Left renal pelvis (tissue), 4 donors: ENCODE data around the gene SHROOM4. TPM values are rescaled to one million over a fixed set of nuclear protein-coding genes. Genes with fewer than 3 reads are reported as not detected.

Experiments
- DNase-seq, 4 donors: peaks; one replicate each; pipeline ENCODE4 v3.0.0-alpha.2; 2013; ENCODE audit warnings: low read depth in 4 of 4, low spot score in 3 of 4
- polyA plus RNA-seq, 4 donors: library from polyadenylated mRNA; unstranded; fragments of 120-200 nt; gene quantifications; one replicate each; pipeline ENCODE4 v1.2.1, GENCODE V29; 2013; ENCODE audit not compliant: insufficient read length in 4 of 4

SHROOM4 gene
- polyA plus RNA-seq, 4 donors, result 9.1 to 17.6 (median 16.5) TPM

DNA sequence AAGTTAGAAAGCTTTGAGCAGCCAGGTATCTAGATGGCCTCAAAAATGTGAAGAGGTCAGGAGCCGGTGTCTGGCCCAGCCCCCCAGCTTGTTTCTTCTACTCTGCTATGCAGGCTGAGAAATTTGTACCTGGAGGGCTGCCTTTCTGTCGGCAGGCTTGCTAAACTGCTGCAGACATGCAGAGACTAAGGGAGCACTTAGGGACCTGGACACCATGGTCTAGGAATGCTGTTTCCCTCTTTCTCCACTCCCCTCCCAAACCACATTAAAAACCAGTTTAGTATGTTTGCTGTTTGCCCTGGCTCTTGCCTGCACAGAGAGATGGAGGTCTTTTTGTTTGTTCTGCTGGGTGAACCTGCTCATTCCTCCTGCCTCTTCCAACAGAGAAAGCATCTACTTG is 186.3 kb downstream of the SHROOM4 start:
- no peak for DNase-seq

DNA sequence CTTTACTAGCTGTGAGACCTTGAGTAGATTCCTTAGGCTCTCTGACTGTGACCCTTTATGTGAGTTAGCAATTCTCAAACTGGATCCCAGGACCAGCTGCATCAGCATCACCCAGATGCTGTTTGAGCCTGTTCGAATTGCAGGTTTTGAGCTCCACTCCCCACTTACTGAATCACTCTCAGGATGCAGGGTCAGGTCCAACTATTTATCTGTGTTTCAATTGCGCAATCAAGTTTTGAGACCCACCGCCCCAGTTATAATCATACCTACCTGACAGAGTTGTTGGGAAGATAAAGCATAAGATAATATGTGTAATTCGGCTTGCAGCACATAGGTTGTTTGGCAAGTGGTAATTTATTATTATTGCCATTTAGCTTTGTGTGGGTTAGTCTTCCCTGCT is 187.6 kb downstream of the SHROOM4 start:
- no peak for DNase-seq

GRCh38 chrX:50622751-50623150 is 191.2 kb downstream of the SHROOM4 start:
- DNase-seq, result no peak

GRCh38 chrX:50618788-50619558 is 195.0 kb downstream of the SHROOM4 start:
- DNase-seq, result no peak

DNA sequence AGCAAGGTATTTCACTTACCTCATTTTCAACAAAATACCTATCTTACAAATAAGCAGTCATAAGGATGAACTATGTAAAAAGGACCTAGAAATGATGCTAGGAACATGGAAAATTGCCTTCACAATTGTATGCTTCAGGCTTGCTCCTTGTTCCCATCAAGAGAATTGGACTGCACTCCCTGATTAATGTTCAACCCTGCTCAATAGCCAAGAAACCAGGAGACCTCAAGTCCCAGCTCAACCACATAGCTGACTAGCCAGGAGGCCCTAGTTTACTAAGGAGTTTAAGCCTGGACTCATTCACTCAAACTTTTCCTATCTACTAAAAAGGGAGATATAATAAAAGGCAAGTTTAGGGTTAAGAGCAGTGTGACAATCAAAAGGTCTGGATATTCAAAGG is 196.8 kb downstream of the SHROOM4 start:
- no peak for DNase-seq

DNA sequence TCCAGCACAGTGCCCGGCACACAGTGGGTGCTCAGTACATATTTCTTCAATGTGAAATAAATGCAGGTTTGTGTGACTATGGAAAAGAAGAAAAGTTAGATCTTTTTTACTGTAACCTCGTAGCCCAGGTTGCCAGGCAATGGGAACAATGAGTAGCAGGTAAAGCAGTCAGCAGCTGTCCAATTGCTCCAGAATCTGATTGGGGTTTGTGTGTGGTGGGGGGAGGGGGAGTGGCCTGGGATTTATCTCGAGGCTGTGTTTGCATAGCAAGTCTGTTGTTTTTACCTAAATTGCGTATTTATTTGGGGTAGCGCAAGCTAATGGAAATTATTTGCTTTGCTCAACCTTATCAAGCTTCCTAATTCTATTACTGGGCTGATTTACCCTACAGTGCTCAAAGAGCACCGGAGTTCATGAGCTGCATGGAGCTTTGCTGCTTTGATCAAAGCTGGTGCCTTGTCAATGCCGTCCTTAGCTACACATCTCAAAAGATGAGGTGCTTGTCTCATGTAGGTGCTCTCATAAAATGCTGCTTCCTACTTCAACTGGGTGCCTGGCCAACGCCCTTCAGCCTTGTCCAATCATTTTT is 198.3 kb downstream of the SHROOM4 start:
- no peak for DNase-seq

- no peak for DNase-seq
Measured at GRCh38 chrX:50614460-50614859, 199.5 kb downstream of the SHROOM4 start.

DNA sequence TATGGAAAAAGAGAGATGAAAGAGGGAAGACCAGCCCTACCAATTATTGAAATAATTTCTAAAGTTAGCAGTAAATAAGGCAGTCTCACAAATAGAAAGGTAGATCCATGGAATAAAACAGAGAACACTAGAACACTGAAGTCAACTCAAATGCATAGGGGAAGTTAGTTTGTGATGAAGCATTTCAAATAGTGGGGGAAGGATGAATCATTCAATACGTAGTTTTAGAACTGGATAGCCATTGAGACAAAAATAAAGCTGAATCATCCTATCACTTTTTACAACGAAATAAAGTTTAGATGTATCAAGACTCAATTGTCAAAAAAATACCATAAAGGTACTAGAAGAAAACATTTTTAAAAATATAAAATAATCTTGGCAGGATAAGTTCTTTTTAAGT is 200.1 kb downstream of the SHROOM4 start:
- no peak for DNase-seq

DNA sequence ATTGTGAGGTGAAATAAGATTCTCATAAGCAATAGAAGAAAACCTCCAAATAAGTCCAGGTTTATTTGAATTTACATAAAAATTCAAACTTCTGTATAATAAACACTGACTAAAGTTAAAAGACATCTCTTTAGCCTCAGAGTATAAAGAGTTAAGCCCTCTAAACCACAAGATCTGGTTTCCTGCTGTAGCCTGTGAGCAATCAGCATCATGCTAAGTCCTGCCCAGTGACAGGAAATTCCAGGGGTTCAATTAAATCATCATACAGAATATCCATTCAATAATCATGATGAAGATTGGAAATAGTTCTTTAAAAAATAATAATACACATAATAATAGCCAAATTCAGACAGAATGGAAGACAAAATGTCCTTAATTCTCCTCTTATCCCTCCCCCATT is 204.2 kb downstream of the SHROOM4 start:
- no peak for DNase-seq

GRCh38 chrX:50606300-50606950 is 207.6 kb downstream of the SHROOM4 start:
- DNase-seq, result no peak

DNA sequence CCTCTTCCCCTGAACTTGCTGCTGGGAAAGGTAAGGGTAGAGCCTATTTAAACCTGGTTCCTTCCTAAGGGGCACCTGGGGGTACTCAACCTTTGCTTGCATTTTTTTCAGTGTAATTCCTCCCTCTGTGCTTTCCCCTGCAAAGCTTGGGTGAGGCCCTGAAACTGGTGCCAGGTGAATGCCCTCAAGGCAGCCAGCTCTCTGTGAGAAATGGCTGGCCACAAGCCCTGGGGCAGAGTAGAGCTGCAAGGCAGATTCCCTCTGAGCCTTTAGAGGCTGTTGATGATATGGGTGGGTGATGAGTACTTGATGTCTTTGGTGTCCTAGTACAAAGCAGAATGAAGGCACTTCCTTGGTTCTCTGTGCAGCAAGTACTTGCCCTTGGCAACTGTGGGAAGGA is 217.9 kb downstream of the SHROOM4 start:
- no peak for DNase-seq

GRCh38 chrX:50594788-50595187 is 219.2 kb downstream of the SHROOM4 start:
- no peak for DNase-seq

DNA sequence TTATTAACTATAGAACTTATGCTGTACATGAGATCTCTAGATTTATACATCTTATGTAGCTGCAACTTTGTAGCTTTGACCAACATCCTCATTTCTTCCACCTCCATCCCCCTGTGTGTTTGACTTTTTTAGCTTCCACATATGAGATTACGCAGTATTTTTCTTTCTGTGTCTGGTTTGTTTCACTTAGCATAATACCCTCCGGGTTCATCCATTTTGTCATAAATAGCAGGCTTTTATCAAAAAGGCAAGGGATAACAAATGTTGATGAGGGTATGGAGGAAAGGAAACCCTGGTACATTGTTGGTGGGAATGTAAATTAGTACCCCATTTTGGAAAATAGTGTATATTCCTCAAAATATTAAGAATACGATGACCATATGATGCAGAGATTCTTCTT is 227.0 kb downstream of the SHROOM4 start:
- DNase-seq, result no peak

GRCh38 chrX:50586407-50586806 is 227.6 kb downstream of the SHROOM4 start:
- DNase-seq, result no peak

DNA sequence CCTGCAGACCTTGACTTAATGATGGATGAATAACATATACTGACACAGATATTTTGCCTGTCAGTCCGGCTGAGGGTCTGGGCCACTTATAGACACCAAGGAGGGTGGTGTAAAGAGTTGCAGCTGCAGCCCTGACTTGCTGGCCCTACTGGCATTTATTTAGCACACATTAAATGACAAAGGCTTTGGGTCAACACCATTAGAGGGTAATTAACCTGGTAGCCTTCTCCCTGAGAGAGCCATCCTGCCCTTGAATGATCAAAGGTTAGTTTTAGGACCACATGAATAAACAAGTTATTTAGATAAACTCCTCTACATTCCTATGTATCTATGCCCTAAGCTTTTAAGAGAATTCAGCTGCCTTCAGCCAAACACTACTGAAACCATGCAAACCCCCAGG is 232.6 kb downstream of the SHROOM4 start:
- DNase-seq, result no peak

DNA sequence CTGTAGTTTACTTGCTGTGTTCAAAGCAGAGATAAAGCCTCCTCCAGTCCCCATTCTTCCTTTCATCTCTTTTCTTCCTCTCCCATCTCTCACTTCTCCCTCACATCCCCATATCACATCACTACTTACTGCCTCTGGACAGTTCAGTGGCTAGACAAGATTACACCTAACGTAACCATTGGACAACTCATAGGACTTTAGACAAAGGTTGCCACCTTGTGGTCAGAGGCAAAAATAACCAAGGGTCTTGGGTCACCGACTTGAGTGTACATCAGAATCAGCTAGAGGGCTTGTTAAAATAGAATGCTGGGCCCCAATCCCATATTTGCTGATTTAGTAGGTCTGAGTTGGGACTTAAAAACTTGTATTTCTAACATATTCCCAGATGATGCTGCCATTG is 234.0 kb downstream of the SHROOM4 start:
- DNase-seq, result peak in 2 of 4 donors; percentile 18 to 40

GRCh38 chrX:50577326-50577725 is 236.7 kb downstream of the SHROOM4 start:
- DNase-seq, result peak in 2 of 4 donors; percentile 3 to 24

- no peak for DNase-seq
Measured at GRCh38 chrX:50567636-50568035, 246.4 kb downstream of the SHROOM4 start.

DNA sequence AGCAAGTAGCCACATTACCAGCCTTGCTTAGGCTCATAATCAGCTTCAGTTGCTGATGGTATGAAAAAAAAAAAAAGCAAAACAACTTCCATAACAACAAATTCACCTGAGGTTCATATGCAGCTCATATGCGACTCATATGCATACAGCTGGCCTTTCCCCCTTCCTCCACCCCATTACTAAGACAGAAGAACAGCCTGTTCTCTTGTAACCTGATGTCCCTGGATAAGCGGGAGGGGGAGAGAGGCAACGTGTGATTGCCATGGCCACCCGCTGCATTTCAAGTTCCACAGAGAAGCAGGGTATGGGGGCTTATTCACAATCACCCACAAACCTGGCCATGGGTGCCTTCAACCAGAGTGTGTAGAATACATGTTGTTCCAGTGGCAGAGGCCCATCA is 248.3 kb downstream of the SHROOM4 start:
- no peak for DNase-seq
